ENCODE measurements around the gene CMA1.

CMA1 gene

GRCh38 chr14:24465805-24466204 lies 42.3 kb downstream of the CMA1 start:
- DNase-seq (ENCODE audit: low read depth): no peak

- no peak for DNase-seq (ENCODE audit: low read depth)
Measured at GRCh38 chr14:24465368-24465767, 42.7 kb downstream of the CMA1 start.

- DNase-seq (ENCODE audit: low read depth): no peak
Measured at GRCh38 chr14:24463884-24464785, 43.9 kb downstream of the CMA1 start.

DNA sequence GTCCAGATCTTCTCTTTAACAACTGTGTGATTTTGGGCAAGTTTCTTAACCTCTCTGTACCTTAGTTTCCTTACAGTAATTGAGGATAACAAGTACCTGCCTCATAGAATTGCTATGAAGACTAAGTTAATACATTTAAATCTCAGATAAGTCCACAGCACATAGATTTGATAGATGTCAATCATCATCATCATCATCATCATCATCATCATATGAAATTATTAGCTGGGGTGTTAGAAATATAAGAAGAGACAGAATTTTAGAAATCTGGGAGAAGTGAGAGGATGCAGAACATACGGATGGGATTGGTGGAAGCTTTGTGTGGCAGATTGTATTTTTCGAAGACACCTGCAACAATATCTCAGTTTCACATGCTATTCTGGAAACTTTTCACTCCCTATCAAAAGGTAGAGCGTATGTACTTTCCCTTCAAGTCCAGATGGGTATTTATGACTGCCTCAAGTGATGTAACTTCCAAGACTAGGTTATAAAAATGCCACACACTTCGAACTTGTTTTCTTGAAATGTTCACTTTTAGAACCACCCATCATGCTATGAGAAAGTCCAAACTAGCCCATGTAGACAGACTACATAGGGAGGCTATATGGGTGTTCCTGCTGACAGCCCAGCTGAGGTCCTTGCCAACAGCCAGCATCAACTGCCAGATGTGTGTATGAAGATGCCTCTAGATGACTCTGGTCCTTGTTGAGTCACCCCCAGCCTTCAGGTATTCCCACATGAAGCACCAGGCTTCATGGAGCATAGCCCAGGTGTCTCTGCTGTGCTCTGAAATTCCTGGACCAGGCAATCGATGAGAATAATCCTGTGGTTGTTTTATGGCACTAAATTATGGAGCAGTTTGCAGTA lies 44.8 kb downstream of the CMA1 start:
- no peak for DNase-seq (ENCODE audit: low read depth)

DNA sequence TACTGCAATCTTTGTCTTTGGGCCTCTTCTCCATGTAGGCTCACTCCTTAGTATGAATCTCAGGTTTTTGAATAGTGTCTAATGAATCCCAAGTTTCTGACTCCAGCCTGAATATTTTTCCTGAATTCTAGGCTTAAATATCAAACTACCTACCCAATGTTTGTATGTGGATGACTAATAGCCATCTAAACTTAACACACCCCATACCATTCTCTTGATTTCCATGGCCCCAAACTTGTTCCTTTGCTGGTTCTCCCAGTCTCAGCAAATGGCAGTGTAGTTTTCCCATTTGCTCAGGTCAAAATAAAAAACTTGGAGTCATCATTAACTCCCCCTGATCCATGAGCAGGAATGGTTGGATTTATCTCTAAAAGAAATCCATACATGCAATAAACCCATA lies 46.7 kb downstream of the CMA1 start:
- DNase-seq (ENCODE audit: low read depth): no peak

DNA sequence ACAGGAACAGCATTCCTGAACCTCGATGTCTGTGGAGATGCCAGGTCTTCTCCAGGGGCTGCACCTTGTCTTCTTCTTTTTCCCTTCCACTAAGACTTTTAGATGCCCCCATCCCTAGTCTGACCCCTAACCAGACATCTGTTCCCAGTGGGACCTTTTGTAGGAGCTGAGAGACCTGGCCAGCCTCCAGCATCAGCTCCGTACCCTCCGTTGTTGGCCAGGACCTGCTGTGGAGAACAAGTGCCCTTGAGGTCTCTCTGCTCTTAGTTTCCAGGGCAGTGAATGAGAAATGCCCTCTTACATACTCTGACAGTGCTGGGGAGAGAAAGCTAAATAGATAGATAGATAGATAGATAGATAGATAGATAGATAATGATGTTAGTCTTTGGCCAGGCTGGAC lies 48.7 kb downstream of the CMA1 start:
- DNase-seq (ENCODE audit: low read depth): no peak

DNA sequence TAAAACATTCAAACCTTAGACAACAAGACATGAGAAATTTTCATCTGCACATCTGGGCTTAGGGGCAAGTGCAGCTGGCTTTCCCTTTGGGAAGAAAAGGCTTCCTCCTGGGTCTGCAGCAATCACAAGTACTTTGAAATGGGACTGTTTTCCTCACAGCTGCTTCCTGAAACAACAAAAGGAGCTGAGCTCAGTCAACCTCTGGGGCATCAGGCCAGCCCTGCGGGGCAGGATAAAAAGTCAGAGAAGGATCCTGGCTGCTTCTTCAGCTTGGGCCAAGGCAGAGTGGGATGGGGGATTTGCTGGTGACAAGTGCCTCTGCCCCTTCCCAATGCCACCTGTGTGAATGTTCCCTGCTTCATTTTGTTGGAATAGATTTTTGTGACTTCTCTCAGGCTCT lies 49.3 kb downstream of the CMA1 start:
- no peak for DNase-seq (ENCODE audit: low read depth)

DNA sequence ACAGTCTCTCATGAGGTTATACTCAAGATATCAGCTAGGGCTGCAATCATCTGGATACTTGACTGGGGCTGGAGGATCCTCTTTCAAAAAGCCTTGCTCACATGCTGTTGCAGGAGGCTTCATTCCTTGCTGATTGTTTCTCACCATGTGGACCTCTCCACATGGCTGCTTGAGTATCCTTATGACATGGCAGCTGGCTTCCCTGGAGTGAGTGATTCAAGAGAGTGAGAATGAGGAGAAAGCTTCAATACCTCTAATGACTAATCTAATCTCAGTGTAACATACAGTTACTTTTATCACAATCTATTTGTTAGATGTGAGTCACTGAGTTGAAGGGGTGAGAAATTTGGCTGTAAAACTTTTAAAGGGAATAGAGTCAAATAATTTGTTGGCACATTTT lies 51.1 kb downstream of the CMA1 start:
- DNase-seq (ENCODE audit: low read depth): no peak

All from stimulated activated CD8-positive, alpha-beta memory T cell treated with anti-CD3 and anti-CD28 coated beads, Interleukin-4, amount 100 ng/mL, for 24 hours (primary cell).